WTC11 (cell line): Measurements from ENCODE around the gene WNK2. TPM values are rescaled to one million over a fixed set of nuclear protein-coding genes. Genes with fewer than 3 reads are reported as not detected.

Source experiments
- ATAC-seq: fragments of 200-7000 bp; cut with Tn5 transposase; 2 replicates; pipeline ENCODE4 v1.10.0; 2021; ENCODE audit warnings: mild to moderate bottlenecking, moderate library complexity
- CTCF ChIA-PET: fragments of 300-600 bp; sonication (Branson Sonifier 250); formaldehyde crosslinking; loops from one replicate; lab custom pipeline; 2021; ENCODE audit warnings: antibody characterized with exemption; lab: Charles Lee
- POLR2A ChIA-PET: fragments of 350-600 bp; sonication (Branson Sonifier 250); formaldehyde crosslinking; loops from one replicate; lab custom pipeline; 2021; ENCODE audit warnings: antibody characterized with exemption; lab: Charles Lee
- DNase-seq: peaks from one replicate; pipeline ENCODE4 v3.0.0; 2021; ENCODE audit warnings: low spot score
- H3K27ac Mint-ChIP-seq: 2 replicates; pipeline ENCODE4 v1.8.0; 2021; ENCODE audit warnings: mixed read lengths
- H3K27me3 Mint-ChIP-seq: 2 replicates; pipeline ENCODE4 v1.8.0; 2021; ENCODE audit warnings: low read depth, mild to moderate bottlenecking, moderate library complexity, mixed read lengths
- H3K36me3 Mint-ChIP-seq: 2 replicates; pipeline ENCODE4 v1.8.0; 2021; ENCODE audit warnings: mixed read lengths
- H3K4me1 Mint-ChIP-seq: 2 replicates; pipeline ENCODE4 v1.8.0; 2022; ENCODE audit warnings: mixed read lengths
- H3K4me3 Mint-ChIP-seq: 2 replicates; pipeline ENCODE4 v1.8.0; 2021; ENCODE audit warnings: mild to moderate bottlenecking, moderate library complexity, mixed read lengths
- H3K9me3 Mint-ChIP-seq: 2 replicates; pipeline ENCODE4 v1.8.0; 2021; ENCODE audit warnings: mixed read lengths
- AFF4 ChIP-seq: sonication (generic); formaldehyde crosslinking; IDR thresholded peaks from 2 replicates; pipeline ENCODE4 v1.8.1; 2023; ENCODE audit warnings: mild to moderate bottlenecking, missing genetic modification reagents, borderline replicate concordance
- ATF1 ChIP-seq: sonication (generic); formaldehyde crosslinking; IDR thresholded peaks from 2 replicates; pipeline ENCODE4 v1.8.1; 2023; ENCODE audit warnings: mild to moderate bottlenecking, moderate library complexity, missing genetic modification reagents
- ATF3 ChIP-seq: sonication (generic); formaldehyde crosslinking; conservative IDR thresholded peaks from 2 replicates; pipeline ENCODE4 v1.8.1; 2022; ENCODE audit warnings: mild to moderate bottlenecking, missing genetic modification reagents
- ATF6 ChIP-seq: sonication (generic); formaldehyde crosslinking; IDR thresholded peaks from 2 replicates; pipeline ENCODE4 v1.8.1; 2023; ENCODE audit warnings: mild to moderate bottlenecking, missing genetic modification reagents
- E2F5 ChIP-seq: sonication (generic); formaldehyde crosslinking; IDR thresholded peaks from 2 replicates; pipeline ENCODE4 v1.8.1; 2022; ENCODE audit warnings: mild to moderate bottlenecking, moderate library complexity, missing genetic modification reagents
- ERG ChIP-seq: fragments of 250-450 bp; sonication (Bioruptor Pico); IDR thresholded peaks from 2 replicates; pipeline ENCODE4 v1.8.0; 2021; ENCODE audit warnings: mild to moderate bottlenecking
- HMGA2 ChIP-seq: fragments of 250-450 bp; sonication (Bioruptor Pico); IDR thresholded peaks from 2 replicates; pipeline ENCODE4 v1.4.0; 2021; ENCODE audit warnings: mild to moderate bottlenecking, moderate library complexity
- HMGXB4 ChIP-seq: sonication (generic); formaldehyde crosslinking; IDR thresholded peaks from 2 replicates; pipeline ENCODE4 v1.8.1; 2023; ENCODE audit warnings: mild to moderate bottlenecking, moderate library complexity, missing genetic modification reagents
- MLX ChIP-seq: sonication (generic); formaldehyde crosslinking; IDR thresholded peaks from 2 replicates; pipeline ENCODE4 v1.8.1; 2023; ENCODE audit warnings: mild to moderate bottlenecking, missing genetic modification reagents, moderate library complexity
- MYBL2 ChIP-seq: sonication (generic); formaldehyde crosslinking; IDR thresholded peaks from 2 replicates; pipeline ENCODE4 v1.8.1; 2023; ENCODE audit warnings: mild to moderate bottlenecking, moderate library complexity, missing genetic modification reagents
- NFE2L1 ChIP-seq: sonication (generic); formaldehyde crosslinking; IDR thresholded peaks from 2 replicates; pipeline ENCODE4 v1.8.1; 2023; ENCODE audit warnings: missing genetic modification reagents
- NR2C2 ChIP-seq: sonication (generic); formaldehyde crosslinking; IDR thresholded peaks from 2 replicates; pipeline ENCODE4 v1.8.0; 2022; ENCODE audit warnings: mild to moderate bottlenecking, missing genetic modification reagents
- PRDM15 ChIP-seq: sonication (generic); formaldehyde crosslinking; IDR thresholded peaks from 2 replicates; pipeline ENCODE4 v1.8.0; 2022; ENCODE audit warnings: missing genetic modification reagents
- SMAD4 ChIP-seq: sonication (generic); formaldehyde crosslinking; IDR thresholded peaks from 2 replicates; pipeline ENCODE4 v1.8.0; 2022; ENCODE audit warnings: mild to moderate bottlenecking, missing genetic modification reagents
- TEAD1 ChIP-seq: sonication (generic); formaldehyde crosslinking; IDR thresholded peaks from 2 replicates; pipeline ENCODE4 v1.8.0; 2022; ENCODE audit warnings: mild to moderate bottlenecking, missing genetic modification reagents
- ZNF138 ChIP-seq: sonication (generic); formaldehyde crosslinking; conservative IDR thresholded peaks from 2 replicates; pipeline ENCODE4 v1.8.1; 2022; ENCODE audit warnings: mild to moderate bottlenecking, moderate library complexity, missing genetic modification reagents
- ZNF416 ChIP-seq: fragments of 250-450 bp; sonication (Bioruptor Pico); IDR thresholded peaks from 2 replicates; pipeline ENCODE4 v1.9.0; 2021; ENCODE audit warnings: mild to moderate bottlenecking, inconsistent platforms
- ZNF512 ChIP-seq: sonication (generic); formaldehyde crosslinking; IDR thresholded peaks from 2 replicates; pipeline ENCODE4 v1.8.1; 2022; ENCODE audit warnings: missing genetic modification reagents, borderline replicate concordance
- total RNA-seq: library from RNA; stranded (reverse); gene quantifications from 3 replicates; pipeline ENCODE4 v1.2.3, GENCODE V29; 2021

Gene WNK2
- total RNA-seq, 1 experiment from 2014 or later, result 120 TPM

- Mint-ChIP-seq H3K4me1 (peaks cover 5% of the 10 kb centered on the region; the same call in 1 of the 2 replicates), H3K27ac (peak overlapping the region; percentile 64), H3K4me3 (no peak overlapping the region), H3K27me3 (no peaks in the 10 kb centered on the region), H3K9me3 (peaks cover 9% of the 10 kb centered on the region), H3K36me3 (peaks cover 7% of the 10 kb centered on the region; the same call in 1 of the 2 replicates)
- ChIA-PET POLR2A (no interaction called here), CTCF (interaction anchor here (1.1 kb wide), 1 partner anchor 95 kb away, joined by 3 read pairs; no protein-coding TSS in a partner anchor)
- ATAC-seq, result no peak
- DNase-seq, result no peak
- TF ChIP-seq ERG (no peak), MYBL2 (CRISPR knock-in tag) (no peak), ATF1 (CRISPR knock-in tag) (no peak), HMGXB4 (CRISPR knock-in tag) (no peak), NFE2L1 (CRISPR knock-in tag) (no peak), SMAD4 (no peak), HMGA2 (no peak), MLX (CRISPR knock-in tag) (no peak), ZNF416 (CRISPR knock-in tag) (no peak), ATF6 (no peak), PRDM15 (CRISPR knock-in tag) (no peak), NR2C2 (CRISPR knock-in tag) (no peak), ZNF512 (CRISPR knock-in tag) (no peak), TEAD1 (no peak), ATF3 (CRISPR knock-in tag) (no peak), AFF4 (CRISPR knock-in tag) (no peak), ZNF138 (no peak), E2F5 (CRISPR knock-in tag) (no peak)
Measured at GRCh38 chr9:93207860-93208734, 24.2 kb downstream of the WNK2 start.
